Measurements from ENCODE around the gene POMT2. TPM values are rescaled to one million over a fixed set of nuclear protein-coding genes. Genes with fewer than 3 reads are reported as not detected.

POMT2 gene
- total RNA-seq, 2 experiments from 2014 or later = 7.6 to 8.2 TPM

DNA sequence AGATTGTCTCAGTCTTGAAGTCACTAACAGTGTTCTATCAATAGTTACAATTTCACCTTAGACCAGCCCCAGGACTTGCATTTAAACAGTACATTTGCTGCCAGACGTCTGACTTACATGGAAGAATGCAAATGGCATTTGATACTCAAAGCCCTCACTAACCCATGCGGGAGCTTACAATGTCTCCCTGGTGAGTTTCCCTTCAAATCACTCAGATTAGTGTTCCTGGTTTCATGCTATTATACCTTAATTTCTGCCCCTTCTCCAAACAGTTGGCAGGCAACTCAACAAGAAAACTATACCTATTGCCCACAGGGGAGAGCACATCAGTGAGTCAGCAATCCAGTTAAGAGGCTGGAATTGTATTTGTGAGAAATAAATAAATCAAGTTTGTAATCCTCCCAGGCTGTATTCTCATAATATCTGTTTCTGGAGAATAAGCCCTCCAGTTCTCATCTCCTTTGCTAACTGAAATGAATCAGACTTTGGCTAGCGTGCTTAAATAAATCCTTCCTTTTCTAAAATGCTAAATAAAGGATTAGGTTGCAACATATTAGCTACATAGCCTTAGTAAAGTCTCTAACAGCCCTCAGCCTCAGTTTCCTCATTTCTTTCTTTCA is 23.8 kb upstream of the POMT2 start:
- H3K27ac ChIP-seq (ENCODE audit: low read depth in 1 of 2, low read length in 2 of 2) = no peak overlapping the region
- Mint-ChIP-seq H3K4me1 (ENCODE audit: low read depth) (no peaks in the 10 kb centered on the region), H3K27ac (no peak overlapping the region), H3K4me3 (no peak overlapping the region), H3K36me3 (ENCODE audit: low read depth) (peaks cover 56% of the 10 kb centered on the region), H3K9me3 (no peaks in the 10 kb centered on the region), H3K27me3 (no peaks in the 10 kb centered on the region)
- POLR2A ChIA-PET = no interaction called here
- H3K9me3 ChIP-seq (ENCODE audit: control insufficient read depth in 1 of 2, insufficient read depth in 1 of 2, low read length in 2 of 2) = no peaks in the 10 kb centered on the region
- H3K4me3 ChIP-seq (ENCODE audit: low read length) = no peak overlapping the region
- H3K4me1 ChIP-seq (ENCODE audit: insufficient read depth, low read length) = no peaks in the 10 kb centered on the region
- intact Hi-C loops (cut with DNase I, micrococcal nuclease) = no loop called here
- DNase-seq (no peak), ATAC-seq (ENCODE audit: poor library complexity) (no peak)
- H3K27me3 ChIP-seq (ENCODE audit: control insufficient read depth in 1 of 2, insufficient read depth in 2 of 2, low read length in 2 of 2) = no peaks in the 10 kb centered on the region
- TF ChIP-seq, protein P1, sequence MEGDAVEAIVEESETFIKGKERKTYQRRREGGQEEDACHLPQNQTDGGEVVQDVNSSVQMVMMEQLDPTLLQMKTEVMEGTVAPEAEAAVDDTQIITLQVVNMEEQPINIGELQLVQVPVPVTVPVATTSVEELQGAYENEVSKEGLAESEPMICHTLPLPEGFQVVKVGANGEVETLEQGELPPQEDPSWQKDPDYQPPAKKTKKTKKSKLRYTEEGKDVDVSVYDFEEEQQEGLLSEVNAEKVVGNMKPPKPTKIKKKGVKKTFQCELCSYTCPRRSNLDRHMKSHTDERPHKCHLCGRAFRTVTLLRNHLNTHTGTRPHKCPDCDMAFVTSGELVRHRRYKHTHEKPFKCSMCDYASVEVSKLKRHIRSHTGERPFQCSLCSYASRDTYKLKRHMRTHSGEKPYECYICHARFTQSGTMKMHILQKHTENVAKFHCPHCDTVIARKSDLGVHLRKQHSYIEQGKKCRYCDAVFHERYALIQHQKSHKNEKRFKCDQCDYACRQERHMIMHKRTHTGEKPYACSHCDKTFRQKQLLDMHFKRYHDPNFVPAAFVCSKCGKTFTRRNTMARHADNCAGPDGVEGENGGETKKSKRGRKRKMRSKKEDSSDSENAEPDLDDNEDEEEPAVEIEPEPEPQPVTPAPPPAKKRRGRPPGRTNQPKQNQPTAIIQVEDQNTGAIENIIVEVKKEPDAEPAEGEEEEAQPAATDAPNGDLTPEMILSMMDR (IDR thresholded peaks at IDR 0.05) = no peak
- CTCF ChIA-PET = no interaction called here
- peaks cover 43% of the 10 kb centered on the region for H3K36me3 ChIP-seq (ENCODE audit: insufficient read depth, low read length)

DNA sequence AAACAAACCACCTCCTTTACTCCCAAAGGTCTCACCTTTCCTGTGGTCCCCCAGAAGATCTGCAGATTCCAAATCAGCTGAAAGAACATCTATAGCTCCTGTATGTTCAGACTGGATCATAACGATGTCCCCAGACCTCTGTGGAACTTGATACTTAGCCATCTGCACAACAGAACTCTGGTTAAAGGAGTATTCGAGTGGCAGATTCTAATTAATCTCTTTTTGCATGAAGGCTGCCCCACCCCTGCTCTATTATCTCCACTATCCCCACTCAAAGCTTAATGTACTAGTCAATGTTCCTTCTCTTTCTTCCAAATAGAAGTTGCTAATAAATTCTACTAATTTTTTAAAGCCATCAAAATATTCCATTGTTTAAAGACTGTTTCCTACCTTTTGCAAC is 23.0 kb upstream of the POMT2 start:
- H3K4me3 ChIP-seq (ENCODE audit: low read length) = no peak overlapping the region
- no peaks in the 10 kb centered on the region for H3K27me3 ChIP-seq (ENCODE audit: control insufficient read depth in 1 of 2, insufficient read depth in 2 of 2, low read length in 2 of 2)
- Mint-ChIP-seq H3K27ac (no peak overlapping the region), H3K36me3 (ENCODE audit: low read depth) (peaks cover 52% of the 10 kb centered on the region), H3K27me3 (no peaks in the 10 kb centered on the region), H3K4me3 (no peak overlapping the region), H3K4me1 (ENCODE audit: low read depth) (no peaks in the 10 kb centered on the region), H3K9me3 (no peaks in the 10 kb centered on the region)
- no peak for ATAC-seq (ENCODE audit: poor library complexity)
- no peaks in the 10 kb centered on the region for H3K4me1 ChIP-seq (ENCODE audit: insufficient read depth, low read length)
- POLR2A ChIA-PET = no interaction called here
- TF ChIP-seq, protein P1 (IDR thresholded peaks at IDR 0.05) = no peak
- CTCF ChIA-PET = no interaction called here
- no peak for DNase-seq
- no peaks in the 10 kb centered on the region for H3K9me3 ChIP-seq (ENCODE audit: control insufficient read depth in 1 of 2, insufficient read depth in 1 of 2, low read length in 2 of 2)
- peaks cover 43% of the 10 kb centered on the region for H3K36me3 ChIP-seq (ENCODE audit: insufficient read depth, low read length)
- intact Hi-C loops (cut with DNase I, micrococcal nuclease) = no loop called here
- no peak overlapping the region for H3K27ac ChIP-seq (ENCODE audit: low read depth in 1 of 2, low read length in 2 of 2)

DNA sequence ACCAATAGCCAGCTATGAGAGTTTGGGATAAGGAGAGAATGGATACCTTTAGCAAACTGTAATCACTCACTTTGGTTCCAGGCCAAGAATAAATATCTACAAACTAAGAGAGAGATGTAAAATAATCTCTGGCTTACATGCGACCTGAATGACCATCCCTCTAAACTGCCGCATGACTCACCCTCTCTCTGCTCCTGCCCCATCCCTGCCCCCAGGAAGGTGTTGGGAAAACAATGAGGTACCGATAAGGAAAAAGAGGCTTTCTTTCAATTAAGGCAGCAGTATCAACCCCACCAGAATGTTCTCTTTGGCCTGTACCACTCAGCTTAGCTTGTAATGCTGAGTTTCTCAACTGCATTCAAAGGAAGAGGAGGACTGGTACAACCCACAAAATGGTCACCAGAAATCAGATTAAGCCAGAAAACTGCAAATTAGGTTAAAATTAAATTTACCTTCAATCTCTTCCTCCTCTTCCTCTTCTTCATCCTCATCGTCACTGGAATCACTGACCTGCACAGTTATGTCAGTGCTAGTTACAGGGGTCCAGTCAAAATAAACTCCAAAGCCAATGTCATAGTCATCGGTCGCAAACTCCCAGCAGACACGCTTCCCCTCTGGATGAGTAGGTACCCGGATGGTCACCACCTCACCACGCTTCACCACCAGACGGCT is 22.2 kb upstream of the POMT2 start:
- Mint-ChIP-seq H3K4me3 (no peak overlapping the region), H3K27me3 (no peaks in the 10 kb centered on the region), H3K9me3 (no peaks in the 10 kb centered on the region), H3K27ac (no peak overlapping the region), H3K4me1 (ENCODE audit: low read depth) (no peaks in the 10 kb centered on the region), H3K36me3 (ENCODE audit: low read depth) (peaks cover 56% of the 10 kb centered on the region)
- ATAC-seq (ENCODE audit: poor library complexity) = no peak
- no peaks in the 10 kb centered on the region for H3K27me3 ChIP-seq (ENCODE audit: control insufficient read depth in 1 of 2, insufficient read depth in 2 of 2, low read length in 2 of 2)
- no peak overlapping the region for H3K27ac ChIP-seq (ENCODE audit: low read depth in 1 of 2, low read length in 2 of 2)
- H3K4me3 ChIP-seq (ENCODE audit: low read length) = no peak overlapping the region
- no peaks in the 10 kb centered on the region for H3K9me3 ChIP-seq (ENCODE audit: control insufficient read depth in 1 of 2, insufficient read depth in 1 of 2, low read length in 2 of 2)
- H3K36me3 ChIP-seq (ENCODE audit: insufficient read depth, low read length) = peaks cover 43% of the 10 kb centered on the region
- no peaks in the 10 kb centered on the region for H3K4me1 ChIP-seq (ENCODE audit: insufficient read depth, low read length)
- TF ChIP-seq, protein P1 (IDR thresholded peaks at IDR 0.05) = no peak
- ChIA-PET CTCF (no interaction called here), POLR2A (no interaction called here)
- intact Hi-C loops (cut with DNase I, micrococcal nuclease) = no loop called here
- DNase-seq = no peak

Data from CD4-positive, alpha-beta T cell (primary cell).